Brain microvascular endothelial cell (primary cell): ENCODE data around the gene YKT6.
A peak's percentile ranks its signal among the peaks of the same experiment; 100 is the strongest.

ENCODE experiments used
- DNase-seq: peaks from one replicate; pipeline ENCODE4 v3.0.0-alpha.2; 2020
- H3K27ac ChIP-seq: fragments of 250-450 bp; sonication (Bioruptor Pico); 2 replicates; pipeline ENCODE4 v1.5.1; 2020; ENCODE audit warnings: mild to moderate bottlenecking, moderate library complexity
- H3K27me3 ChIP-seq: fragments of 250-450 bp; sonication (Bioruptor Pico); replicated peaks from 2 replicates; pipeline ENCODE4 v1.5.1; 2020; ENCODE audit warnings: mild to moderate bottlenecking
- H3K36me3 ChIP-seq: fragments of 250-450 bp; sonication (Bioruptor Pico); replicated peaks from 2 replicates; pipeline ENCODE4 v1.5.1; 2020; ENCODE audit warnings: mild to moderate bottlenecking
- H3K4me3 ChIP-seq: 2 replicates; pipeline ENCODE4 v1.5.1; 2011; ENCODE audit warnings: low read depth, mild to moderate bottlenecking, control low read depth, low read length, moderate library complexity
- CTCF ChIP-seq: IDR thresholded peaks from 2 replicates; pipeline ENCODE4 v1.5.1; 2011; ENCODE audit warnings: low read depth, mild to moderate bottlenecking, moderate library complexity, low read length, control low read depth, inconsistent platforms; ENCODE audit errors: missing control alignments
- in situ Hi-C: cut with HindIII; loops from 2 replicates; pipeline ENCODE4 v1.10.0; 2017; ENCODE audit warnings: low sequenced_read_pairs, low pct_ligation_motif_present

The YKT6 gene

GRCh38 chr7:44220046-44220357, 19.2 kb downstream of the YKT6 start:
- in situ Hi-C loops, result no loop called here
- no peak for TF ChIP-seq CTCF
- Histone ChIP-seq H3K36me3 (no peaks in the 10 kb centered on the region), H3K4me3 (no peak overlapping the region), H3K27me3 (no peaks in the 10 kb centered on the region), H3K27ac (no peak overlapping the region)
- no peak for DNase-seq

- H3K4me3 ChIP-seq, result no peak overlapping the region
- in situ Hi-C loops, result no loop called here
- TF ChIP-seq CTCF, result no peak
- no peak for DNase-seq
- H3K27me3 ChIP-seq, result peaks cover 3% of the 10 kb centered on the region
- no peaks in the 10 kb centered on the region for H3K36me3 ChIP-seq
- no peak overlapping the region for H3K27ac ChIP-seq
These were observed 19.8 kb downstream of the YKT6 start for GRCh38 chr7:44220358-44221112.

- in situ Hi-C loops, result no loop called here
- Histone ChIP-seq H3K27ac (no peak overlapping the region), H3K4me3 (no peak overlapping the region), H3K27me3 (peaks cover 11% of the 10 kb centered on the region), H3K36me3 (no peaks in the 10 kb centered on the region)
- no peak for DNase-seq
- TF ChIP-seq CTCF, result peak; percentile 16
These were observed 20.5 kb downstream of the YKT6 start for GRCh38 chr7:44221231-44221791.

- Histone ChIP-seq H3K4me3 (no peak overlapping the region), H3K36me3 (no peaks in the 10 kb centered on the region), H3K27me3 (peaks cover 12% of the 10 kb centered on the region), H3K27ac (no peak overlapping the region)
- no peak for TF ChIP-seq CTCF
- in situ Hi-C loops, result no loop called here
- DNase-seq, result no peak
These were observed 21.3 kb downstream of the YKT6 start for GRCh38 chr7:44222074-44222473.

- Histone ChIP-seq H3K27ac (no peak overlapping the region), H3K4me3 (no peak overlapping the region), H3K36me3 (no peaks in the 10 kb centered on the region), H3K27me3 (peaks cover 12% of the 10 kb centered on the region)
- no peak for TF ChIP-seq CTCF
- DNase-seq, result no peak
- in situ Hi-C loops, result no loop called here
These were observed 22.0 kb downstream of the YKT6 start for GRCh38 chr7:44222776-44223261.
